SHP77 (cell line): ENCODE data around the gene SLC38A11.
"Not testable (repeated sequence)": the region's sequence is repeated elsewhere in the genome, so short reads cannot be mapped to it uniquely, and the experiment has no call there.

Experiments used
- DNase-seq, 2 experiments: peaks; one replicate each; lab custom pipeline; 2025; lab: John Stamatoyannopoulos, UW

SLC38A11 gene, protein sequence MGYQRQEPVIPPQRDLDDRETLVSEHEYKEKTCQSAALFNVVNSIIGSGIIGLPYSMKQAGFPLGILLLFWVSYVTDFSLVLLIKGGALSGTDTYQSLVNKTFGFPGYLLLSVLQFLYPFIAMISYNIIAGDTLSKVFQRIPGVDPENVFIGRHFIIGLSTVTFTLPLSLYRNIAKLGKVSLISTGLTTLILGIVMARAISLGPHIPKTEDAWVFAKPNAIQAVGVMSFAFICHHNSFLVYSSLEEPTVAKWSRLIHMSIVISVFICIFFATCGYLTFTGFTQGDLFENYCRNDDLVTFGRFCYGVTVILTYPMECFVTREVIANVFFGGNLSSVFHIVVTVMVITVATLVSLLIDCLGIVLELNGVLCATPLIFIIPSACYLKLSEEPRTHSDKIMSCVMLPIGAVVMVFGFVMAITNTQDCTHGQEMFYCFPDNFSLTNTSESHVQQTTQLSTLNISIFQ

DNA sequence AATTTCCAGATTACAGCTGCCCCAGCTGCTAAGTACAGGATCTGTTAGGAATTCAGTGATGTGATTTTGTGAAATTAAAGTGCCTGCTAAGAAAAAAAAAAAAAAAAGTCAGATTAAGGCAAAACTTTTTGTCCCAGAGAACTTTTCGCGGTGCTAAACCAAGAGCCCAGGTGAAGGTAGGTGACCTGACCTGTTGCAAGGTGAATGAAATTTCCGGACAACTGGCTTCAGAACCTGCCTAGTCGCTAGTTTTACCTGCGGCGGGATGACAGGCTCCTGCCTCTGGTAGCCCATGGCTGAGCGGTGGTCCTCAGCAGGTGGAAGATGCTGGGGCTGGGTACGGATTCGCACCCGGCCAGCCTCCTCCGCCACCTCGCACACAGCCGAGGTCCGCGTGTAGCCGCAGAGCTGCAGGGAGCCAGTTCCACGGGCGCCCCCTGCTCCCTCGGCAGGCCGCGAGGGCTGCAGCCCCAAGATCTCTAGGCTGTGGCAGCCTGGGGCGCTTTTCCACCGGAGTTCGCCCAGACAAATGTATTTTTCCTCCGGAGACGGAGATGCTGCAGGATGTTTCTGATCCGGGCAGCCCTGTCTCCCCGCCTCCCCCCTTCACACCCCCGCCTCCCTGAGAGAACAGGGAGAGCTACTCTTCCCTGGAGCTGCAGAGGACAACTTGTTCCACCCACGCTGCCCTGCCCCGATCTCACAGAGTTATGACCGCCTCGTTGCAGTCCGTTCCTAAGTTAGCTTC is at the start of gene SLC38A11:
Gene SLC38A11, minus strand, starts transcription at position 572 of the 748 bp plus-strand sequence. Its CDS starts 278 bp downstream, at position 294.
- DNase-seq, result no peak

DNA sequence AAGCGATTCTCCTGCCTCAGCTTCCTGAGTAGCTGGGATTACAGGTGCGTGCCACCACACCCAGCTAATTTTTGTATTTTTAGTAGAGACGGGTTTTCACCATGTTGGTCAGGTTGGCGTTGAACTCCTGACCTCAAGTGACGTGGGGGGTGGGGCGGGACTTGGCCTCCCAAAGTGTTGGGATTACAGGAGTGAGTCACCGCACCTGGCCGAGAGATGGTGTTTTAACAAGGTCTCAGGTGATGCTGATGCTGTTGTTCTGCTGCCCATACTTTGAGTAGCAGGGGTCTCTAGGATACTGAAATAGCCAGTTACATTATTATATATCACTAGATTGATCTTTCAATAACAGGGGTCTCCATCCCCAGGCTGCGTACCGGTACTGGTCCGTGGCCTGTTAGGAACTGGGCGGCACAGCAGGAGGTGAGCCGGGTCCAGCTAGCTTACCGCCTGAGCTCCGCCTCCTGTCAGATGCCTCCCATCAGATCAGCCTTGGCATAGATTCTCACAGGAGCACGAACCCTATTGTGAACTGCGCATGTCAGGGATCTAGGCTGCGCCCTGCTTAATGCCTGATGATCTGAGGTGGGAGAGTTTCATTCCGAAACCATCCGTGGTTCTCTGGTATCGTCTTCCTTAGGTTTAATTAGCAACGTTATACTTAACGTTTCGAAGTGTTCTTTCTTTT is 48.3 kb upstream of the SLC38A11 start:
- no peak for DNase-seq

DNA sequence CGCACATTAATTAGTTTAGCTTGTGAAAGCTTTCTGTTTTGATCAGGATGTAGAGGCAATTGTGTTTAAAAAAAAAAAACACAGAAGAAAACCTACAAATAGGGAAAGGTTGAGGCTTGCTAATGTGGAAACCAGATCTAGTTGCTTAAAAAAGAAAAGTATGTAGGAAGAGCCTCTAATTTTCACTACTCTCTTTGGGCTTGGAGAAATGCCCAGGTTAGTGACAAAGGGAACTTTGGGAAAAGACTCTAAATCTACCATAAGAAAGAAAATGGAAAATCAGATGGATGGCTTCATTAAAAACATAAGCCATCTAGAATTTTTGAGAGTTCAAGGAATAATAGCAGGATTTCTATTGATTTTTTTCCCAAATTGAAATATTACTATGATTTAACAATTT is 47.3 kb upstream of the SLC38A11 start:
- no peak for DNase-seq

DNA sequence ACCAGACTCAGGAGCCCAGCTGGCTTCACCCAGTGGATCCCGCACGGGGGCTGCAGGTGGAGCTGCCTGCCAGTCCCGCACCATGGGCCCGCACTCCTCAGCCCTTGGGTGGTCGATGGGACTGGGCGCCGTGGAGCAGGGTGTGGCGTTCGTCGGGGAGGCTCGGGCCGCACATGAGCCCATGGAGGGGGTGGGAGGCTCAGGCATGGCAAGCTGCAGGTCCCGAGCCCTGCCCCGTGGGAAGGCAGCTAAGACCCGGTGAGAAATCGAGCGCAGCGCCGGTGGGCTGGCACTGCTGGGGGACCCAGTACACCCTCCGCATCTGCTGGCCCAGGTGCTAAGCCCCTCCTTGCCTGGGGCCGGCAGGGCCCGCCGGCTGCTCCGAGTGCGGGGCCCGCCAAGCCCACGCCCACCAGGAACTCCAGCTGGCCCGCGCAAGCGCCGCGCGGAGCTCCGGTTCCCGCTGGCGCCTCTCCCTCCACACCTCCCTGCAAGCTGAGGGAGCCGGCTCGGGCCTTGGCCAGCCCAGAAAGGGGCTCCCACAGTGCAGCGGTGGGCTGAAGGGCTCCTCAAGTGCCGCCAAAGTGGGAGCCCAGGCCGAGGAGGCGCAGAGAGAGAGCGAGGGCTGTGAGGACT is 39.5 kb upstream of the SLC38A11 start:
- DNase-seq, result not testable (repeated sequence)

DNA sequence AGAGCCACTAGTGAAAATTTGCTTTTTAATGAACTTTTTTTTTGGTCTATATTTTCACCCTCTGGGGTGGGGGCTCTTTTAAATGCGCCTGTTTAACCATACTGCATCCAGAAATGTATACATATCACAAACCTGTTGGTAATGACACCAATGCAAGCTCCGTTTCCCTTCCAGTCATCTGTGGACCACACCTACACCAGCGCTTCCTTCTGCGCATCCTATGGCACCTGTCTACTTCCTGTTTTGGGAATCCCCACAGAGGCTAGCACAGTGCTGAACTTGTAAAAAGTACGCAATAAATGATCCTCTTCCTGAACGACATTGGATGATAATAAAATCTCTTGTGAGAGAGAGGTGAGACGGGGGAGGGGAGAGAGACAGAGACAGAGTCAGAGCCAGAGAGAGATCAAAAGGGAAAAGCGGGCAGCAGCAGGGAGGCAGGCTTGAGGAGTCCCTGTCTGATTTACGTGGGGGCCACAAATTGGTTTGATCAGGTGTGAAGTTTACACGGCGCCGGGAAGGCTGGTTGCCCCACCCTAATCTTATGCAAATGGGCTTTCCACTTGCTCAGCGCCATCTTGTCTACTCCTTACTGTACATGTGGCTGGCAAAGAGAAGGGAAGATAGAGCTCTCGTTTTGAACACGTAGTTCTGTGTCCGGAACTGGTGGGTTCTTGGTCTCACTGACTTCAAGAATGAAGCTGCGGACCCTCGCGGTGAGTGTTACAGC is 38.1 kb upstream of the SLC38A11 start:
- DNase-seq, result no peak

DNA sequence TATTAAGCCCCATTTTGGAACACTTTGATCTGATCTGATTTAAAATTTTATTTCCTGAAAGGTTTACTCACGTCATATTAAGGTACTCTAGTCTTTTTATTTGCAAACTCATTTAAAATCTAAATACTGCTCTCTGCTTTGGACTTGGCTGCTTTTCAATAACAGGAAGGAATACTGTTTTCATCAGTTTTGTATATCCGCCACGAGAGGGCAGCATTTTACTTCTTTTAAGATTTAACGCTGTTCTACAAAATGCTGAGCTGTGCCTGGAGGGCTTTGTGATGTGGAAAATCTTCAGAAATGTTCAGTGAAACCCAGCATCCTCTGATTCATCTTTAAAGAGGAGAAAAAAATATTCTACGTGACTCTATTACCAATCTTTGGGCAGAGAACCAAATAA is 37.5 kb upstream of the SLC38A11 start:
- peak; percentile 26 to 61 for DNase-seq

DNA sequence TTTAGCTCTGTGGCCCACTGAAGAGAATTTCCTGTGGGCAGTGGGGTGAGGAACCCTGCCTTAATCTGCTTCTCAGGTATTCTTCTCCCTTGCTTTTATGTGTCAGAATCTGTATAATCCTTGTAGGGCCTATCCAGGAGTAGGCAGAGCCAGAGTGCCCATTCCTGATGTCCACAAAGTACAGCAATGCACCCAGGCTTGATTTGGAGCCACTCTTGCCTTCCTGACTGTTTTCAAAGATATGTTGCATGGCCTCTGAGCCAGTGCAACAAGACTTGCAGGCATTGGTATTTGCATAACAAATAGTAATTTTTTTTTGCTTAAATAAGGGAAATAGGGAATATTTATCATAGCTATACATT is 36.7 kb upstream of the SLC38A11 start:
- DNase-seq, result not testable (repeated sequence)

DNA sequence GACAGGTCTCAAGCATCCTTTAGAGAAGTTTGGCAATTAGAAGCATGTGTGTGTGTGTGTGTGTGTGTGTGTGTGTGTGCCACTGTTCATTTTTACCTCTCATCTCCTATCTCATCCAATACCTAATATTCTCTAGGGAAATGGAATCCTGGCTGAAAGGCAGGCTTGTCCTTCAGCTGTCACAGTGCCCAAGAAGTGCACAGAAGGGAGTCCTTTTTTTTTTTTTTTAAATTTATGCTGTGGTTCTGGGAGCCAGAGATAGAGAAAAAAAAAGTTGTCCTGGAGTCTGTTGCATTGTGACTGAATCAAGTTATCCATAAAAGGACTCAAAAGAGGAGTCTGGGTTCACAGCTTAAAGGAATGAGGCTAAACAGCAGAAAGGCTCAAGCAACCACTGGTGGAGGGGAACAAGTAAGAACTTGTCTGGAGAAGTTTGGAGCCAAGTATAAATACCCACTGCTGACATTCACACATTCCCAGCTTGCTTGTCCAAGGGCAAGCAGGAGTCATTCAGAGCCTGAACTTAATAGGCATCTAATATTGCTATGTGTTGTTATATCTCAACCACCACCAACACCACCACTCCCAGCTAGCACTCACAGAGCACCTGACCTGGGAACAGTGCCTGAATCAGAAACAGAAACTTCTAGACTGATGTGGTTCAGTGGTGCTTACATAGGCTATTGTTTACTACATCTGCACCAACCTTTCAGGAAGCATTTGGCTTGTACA is 36.2 kb upstream of the SLC38A11 start:
- DNase-seq, result not testable (repeated sequence)

DNA sequence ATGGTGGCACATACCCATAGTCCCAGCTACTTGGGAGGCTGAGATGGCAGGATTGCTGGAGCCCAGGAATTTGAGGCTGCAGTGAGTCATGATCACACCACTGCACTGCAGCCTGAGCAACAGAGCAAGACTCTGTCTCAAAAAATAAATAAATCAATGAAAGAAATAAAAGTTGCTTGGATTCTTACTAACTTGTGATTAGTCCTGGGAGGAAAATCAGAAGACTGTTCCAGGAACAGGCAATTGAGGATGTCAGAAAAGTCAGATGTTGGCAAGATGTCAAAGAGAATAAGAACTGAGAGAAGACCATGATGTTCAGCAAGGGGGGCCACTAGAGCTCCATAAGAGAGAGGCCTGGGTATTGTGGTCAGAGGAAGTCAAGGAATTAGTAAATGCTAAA is 35.6 kb upstream of the SLC38A11 start:
- not testable (repeated sequence) for DNase-seq

DNA sequence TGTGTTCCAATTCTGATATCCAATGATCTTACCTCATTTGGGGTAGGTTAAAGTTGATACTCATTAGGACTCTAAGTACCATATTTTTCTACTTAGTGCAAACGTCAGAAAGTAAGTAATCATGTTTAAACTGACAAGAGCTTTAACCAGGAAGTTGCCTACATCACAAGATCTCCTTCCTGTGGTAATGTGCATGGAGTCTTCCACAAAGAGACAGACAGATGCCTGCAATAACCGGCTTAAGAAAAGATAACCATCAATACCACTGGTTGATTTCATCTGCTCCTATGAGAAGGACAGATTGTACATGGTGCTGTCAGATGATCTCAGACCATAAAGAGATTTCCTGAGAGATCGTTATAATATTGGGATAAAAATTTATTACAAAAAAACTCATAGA is 33.5 kb upstream of the SLC38A11 start:
- not testable (repeated sequence) for DNase-seq

DNA sequence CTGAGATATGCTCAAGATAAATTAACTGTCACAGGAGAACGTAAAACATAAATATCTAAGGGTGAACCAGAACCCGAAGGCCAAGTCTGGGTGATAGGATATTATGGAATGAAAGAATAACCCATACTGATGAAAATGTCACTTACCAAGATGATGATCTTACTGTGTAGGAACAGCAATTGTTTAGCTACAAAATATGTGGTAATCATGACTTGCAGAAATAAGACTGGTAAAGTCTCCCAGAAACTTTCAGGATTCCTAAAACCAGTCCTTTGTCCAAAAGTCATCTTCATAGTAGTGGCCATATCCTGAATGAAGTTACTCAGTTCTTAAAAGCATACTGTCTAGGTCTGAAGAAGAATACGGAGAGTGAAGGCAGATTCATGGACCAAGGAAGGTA is 30.7 kb upstream of the SLC38A11 start:
- DNase-seq, result not testable (repeated sequence)

DNA sequence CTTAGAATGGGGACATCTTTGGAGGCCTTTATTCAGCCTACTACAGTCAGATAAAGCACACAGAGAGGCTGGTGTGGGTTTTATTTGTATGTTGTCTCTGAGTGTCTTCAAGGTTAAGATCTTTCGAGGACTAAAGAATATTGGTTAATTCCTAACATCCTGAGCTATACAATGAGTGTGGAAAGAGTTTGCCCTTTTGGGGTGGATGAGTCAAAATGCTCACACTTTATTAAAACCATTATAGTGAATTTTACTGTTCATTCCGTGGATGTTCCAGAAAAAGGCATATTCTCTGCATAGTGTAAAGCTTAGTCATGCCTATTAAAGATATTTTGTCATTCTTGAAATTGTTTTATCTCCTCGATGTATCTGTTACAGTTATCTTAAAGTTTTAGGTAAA is 29.1 kb upstream of the SLC38A11 start:
- DNase-seq, result no peak

DNA sequence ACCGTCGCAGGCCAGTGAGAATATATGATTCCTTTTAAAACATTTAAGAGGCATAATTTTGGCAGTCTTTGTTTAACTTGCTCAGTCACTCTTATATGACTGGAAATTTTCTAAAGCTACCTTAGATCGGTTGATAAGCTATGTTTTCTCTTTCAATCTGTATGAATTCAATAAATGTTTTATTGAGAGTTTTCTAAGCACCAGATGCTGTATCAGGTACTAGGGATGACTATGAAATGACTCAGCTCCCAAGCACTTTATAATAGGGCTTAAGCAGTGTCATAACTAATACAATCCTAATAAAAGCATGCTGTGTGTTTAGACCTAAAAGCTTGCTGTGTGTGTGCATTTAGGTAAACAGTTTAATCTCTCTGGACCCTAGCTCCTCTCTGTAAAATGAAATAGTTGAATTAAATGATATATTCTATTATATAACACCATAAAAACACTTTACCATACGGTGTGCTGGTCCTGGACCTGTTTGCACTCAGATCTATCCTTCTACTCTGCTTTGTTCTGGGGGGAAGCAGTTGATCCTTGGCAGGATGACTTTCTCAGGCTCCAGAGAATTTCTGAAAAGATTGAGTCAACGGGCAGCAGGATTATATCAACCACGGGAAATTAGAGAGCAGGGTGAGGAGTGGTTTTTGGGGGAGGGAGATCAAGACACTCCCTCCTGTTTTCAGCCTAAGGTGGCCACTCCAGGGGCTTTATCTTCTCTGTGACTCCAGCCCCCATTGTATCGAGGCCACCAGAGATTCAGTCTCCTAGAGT is 26.1 kb upstream of the SLC38A11 start:
- DNase-seq, result no peak

DNA sequence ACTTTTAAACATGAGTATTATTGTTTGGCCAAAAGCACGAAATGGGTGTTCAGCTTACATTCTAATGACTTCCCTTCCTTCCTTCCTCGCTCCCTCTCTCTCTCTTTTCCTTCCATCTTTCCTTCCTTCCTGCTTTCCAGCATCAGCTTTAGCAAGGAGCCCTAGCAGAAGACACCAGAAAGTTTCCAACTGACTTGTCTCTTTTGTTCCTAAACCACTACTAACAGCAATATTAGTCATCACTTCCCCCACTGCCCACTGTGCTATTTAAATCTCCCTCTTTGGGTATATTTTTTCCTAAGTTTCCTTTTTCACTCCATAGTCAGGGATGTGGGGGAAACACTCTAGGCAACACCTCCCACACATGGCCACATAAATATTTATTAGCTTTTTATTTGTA is 25.4 kb upstream of the SLC38A11 start:
- DNase-seq, result not testable (repeated sequence)

DNA sequence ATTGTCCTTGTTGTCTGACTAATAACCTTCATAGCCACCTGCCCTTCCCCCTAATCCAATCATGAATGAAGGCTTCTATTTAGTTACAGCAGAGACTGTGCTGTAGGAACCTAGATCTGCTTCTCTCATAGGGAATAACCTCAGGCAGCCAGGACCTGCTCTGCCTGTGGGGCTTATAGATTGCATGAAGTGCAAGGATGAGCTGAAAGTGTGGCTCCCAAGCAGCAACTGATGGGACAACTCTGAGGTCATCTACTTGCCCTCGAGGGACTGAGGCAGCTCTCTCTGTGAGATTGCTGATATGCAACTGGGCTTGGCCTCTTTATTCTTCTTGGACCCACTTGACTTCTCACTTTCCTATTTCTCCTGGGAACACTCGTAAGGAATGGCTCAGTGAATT is 23.8 kb upstream of the SLC38A11 start:
- no peak for DNase-seq

DNA sequence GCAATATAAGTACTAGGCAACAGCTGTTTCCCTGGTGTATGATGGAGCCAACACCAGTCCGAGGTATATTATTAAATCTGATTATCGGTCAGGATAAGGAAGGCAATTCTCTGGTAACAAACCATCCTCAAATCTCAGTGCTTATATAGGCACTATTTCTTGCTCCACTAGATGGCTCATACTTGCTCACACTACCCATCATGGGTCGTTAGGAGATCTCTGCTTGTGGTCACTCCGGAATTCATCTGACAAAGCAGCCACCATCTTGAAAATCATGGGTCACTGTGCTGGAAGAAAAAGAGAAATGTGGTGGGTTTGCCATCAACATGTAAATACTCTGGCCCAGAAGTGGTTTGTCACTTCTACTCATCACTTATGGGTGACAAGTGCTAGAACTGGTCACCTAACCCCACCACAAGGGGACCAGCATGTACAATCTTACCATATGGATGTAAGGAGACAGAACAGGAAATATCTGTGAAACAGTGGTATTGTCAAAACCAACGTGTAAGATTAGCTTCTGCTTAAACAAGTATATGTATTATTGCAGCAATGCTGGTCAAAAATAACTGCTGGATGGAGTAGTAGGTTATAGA is 21.6 kb upstream of the SLC38A11 start:
- not testable (repeated sequence) for DNase-seq

DNA sequence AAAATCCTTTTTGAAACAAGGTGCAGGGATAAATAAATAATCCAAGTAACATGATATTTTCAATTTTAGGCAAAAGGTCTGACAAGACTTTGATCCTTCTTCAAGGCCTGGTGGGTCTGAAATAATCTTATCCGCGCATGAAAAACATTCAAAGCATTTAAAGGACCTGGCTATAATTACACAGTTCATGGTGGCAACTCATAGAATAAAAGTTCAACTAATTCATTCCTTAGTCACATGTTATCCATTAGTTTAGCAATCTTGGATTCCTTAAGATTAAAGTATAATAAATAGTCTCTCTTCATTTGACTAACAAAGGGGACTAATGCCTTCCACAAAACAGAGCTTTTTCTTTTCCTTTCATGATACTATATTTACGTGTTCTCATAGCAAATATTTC is 21.0 kb upstream of the SLC38A11 start:
- DNase-seq, result no peak

DNA sequence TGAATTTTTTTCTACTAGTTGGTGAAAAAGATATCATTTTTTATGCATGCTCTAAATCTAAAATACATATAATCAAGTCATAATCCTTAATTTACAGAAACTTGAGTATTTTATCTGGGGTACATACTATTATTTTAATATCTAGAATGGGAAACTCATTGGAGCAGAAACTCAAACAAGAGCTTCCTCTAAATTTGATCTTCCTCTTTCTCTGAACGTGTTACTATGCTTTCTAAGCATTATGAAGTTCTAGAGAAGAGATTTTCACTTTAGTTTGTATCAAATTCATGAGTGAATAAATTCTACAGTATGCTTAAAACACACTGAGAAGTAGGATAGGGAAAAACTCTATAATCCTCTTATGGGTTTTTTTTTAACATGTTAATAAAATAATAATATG is 20.6 kb upstream of the SLC38A11 start:
- no peak for DNase-seq

DNA sequence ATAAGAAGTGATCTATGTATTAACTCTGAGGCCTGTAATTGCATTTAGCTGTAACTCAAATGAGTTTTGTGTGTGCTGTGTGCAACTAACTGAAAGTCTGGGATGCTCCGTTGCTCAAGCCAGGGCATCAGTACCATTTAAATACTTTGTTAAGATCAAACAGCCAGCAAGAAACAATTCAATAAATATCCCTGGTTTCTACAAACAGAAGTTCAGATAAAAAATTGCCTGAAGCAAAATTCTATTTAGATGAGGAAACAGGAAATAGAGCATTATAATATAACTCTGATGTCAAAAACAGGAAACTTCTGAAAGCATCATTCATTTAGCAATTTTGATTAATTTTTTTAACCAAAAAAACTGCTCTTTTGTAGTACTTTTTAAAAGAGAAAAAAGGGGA is 18.9 kb upstream of the SLC38A11 start:
- no peak for DNase-seq

DNA sequence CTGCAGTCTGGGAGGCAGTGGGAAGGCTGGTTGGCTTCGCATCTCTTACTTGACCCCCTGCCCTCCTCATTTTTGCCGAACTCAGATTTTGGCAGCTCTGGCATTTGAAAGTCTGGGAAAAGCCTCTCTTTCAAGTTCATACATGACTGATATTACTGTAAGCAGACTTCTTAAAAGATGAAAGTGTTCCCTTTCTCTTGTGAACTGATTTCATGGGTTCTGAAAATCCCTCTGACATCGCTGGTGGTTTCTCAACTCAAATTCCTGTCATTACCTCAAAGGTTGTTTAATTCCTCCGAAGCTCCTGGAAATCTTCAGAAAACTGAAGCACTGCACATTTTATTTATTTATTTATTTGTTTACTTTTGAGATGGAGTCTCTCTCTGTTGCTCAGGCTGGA is 16.9 kb upstream of the SLC38A11 start:
- DNase-seq, result no peak
